Neural crest cell (in vitro differentiated cells): ENCODE results near the gene DNAH3. TPM values are rescaled to one million over a fixed set of nuclear protein-coding genes. Genes with fewer than 3 reads are reported as not detected.
"Not testable (repeated sequence)": the region's sequence is repeated elsewhere in the genome, so short reads cannot be mapped to it uniquely, and the experiment has no call there.

Experiments
- DNase-seq: peaks from one replicate; pipeline ENCODE4 v3.0.0; 2021; ENCODE audit warnings: low read depth, mixed read lengths, low spot score
- H3K27ac Mint-ChIP-seq: one replicate; pipeline ENCODE4 v1.8.0; 2021; ENCODE audit warnings: mild to moderate bottlenecking, mixed read lengths; ENCODE audit not compliant: unreplicated experiment
- H3K27me3 Mint-ChIP-seq: 2 replicates; pipeline ENCODE4 v1.8.0; 2021; ENCODE audit warnings: low read depth, mild to moderate bottlenecking, mixed read lengths
- H3K36me3 Mint-ChIP-seq: 2 replicates; pipeline ENCODE4 v1.8.0; 2021; ENCODE audit warnings: low read depth, mild to moderate bottlenecking, mixed read lengths
- H3K4me1 Mint-ChIP-seq: 2 replicates; pipeline ENCODE4 v1.8.0; 2021; ENCODE audit warnings: mixed read lengths
- H3K4me3 Mint-ChIP-seq: one replicate; pipeline ENCODE4 v1.8.0; 2021; ENCODE audit warnings: mild to moderate bottlenecking, mixed read lengths
- H3K9me3 Mint-ChIP-seq: 2 replicates; pipeline ENCODE4 v1.8.0; 2021; ENCODE audit warnings: mixed read lengths
- CTCF ChIP-seq: fragments of 200-600 bp; sonication (generic); conservative IDR thresholded peaks from 2 replicates; pipeline ENCODE4 v1.5.0; 2021; ENCODE audit warnings: antibody characterized with exemption, mild to moderate bottlenecking
- total RNA-seq: library from RNA; stranded (reverse); gene quantifications from 2 replicates; pipeline ENCODE4 v1.2.1, GENCODE V29; 2021

The DNAH3 gene
- total RNA-seq, 1 donor from 2014 or later: 0.07 TPM

- TF ChIP-seq CTCF: no peak
- H3K4me3 Mint-ChIP-seq: no peak overlapping the region
- DNase-seq: no peak
- no peaks in the 10 kb centered on the region for H3K27me3 Mint-ChIP-seq
- no peaks in the 10 kb centered on the region for H3K4me1 Mint-ChIP-seq
- no peak overlapping the region for H3K27ac Mint-ChIP-seq
- no peaks in the 10 kb centered on the region for H3K36me3 Mint-ChIP-seq
- H3K9me3 Mint-ChIP-seq: no peaks in the 10 kb centered on the region
These were observed 80.1 kb downstream of the DNAH3 start for GRCh38 chr16:21070564-21070963.

- TF ChIP-seq CTCF: no peak
- H3K9me3 Mint-ChIP-seq: no peaks in the 10 kb centered on the region
- no peaks in the 10 kb centered on the region for H3K4me1 Mint-ChIP-seq
- no peak overlapping the region for H3K4me3 Mint-ChIP-seq
- no peaks in the 10 kb centered on the region for H3K27me3 Mint-ChIP-seq
- H3K36me3 Mint-ChIP-seq: no peaks in the 10 kb centered on the region
- no peak overlapping the region for H3K27ac Mint-ChIP-seq
- no peak for DNase-seq
These were observed 80.7 kb downstream of the DNAH3 start for GRCh38 chr16:21069986-21070385.

- Mint-ChIP-seq H3K36me3 (no peaks in the 10 kb centered on the region), H3K4me1 (no peaks in the 10 kb centered on the region), H3K27ac (no peak overlapping the region), H3K9me3 (no peaks in the 10 kb centered on the region), H3K27me3 (peaks cover 3% of the 10 kb centered on the region), H3K4me3 (no peak overlapping the region)
- no peak for DNase-seq
- TF ChIP-seq CTCF: no peak
These were observed 86.4 kb downstream of the DNAH3 start for GRCh38 chr16:21064203-21064602.

GRCh38 chr16:21063314-21063713 is 87.3 kb downstream of the DNAH3 start:
- DNase-seq, H3K9me3 Mint-ChIP-seq, H3K4me3 Mint-ChIP-seq, H3K27ac Mint-ChIP-seq, H3K4me1 Mint-ChIP-seq, H3K27me3 Mint-ChIP-seq, H3K36me3 Mint-ChIP-seq: not testable (repeated sequence)

- no peaks in the 10 kb centered on the region for H3K9me3 Mint-ChIP-seq
- no peaks in the 10 kb centered on the region for H3K4me1 Mint-ChIP-seq
- peaks cover 21% of the 10 kb centered on the region for H3K27me3 Mint-ChIP-seq
- H3K4me3 Mint-ChIP-seq: no peak overlapping the region
- H3K36me3 Mint-ChIP-seq: no peaks in the 10 kb centered on the region
- no peak for TF ChIP-seq CTCF
- no peak for DNase-seq
- H3K27ac Mint-ChIP-seq: no peak overlapping the region
These were observed 90.6 kb downstream of the DNAH3 start for GRCh38 chr16:21060027-21060510.

GRCh38 chr16:21057875-21058274 is 92.8 kb downstream of the DNAH3 start:
- Mint-ChIP-seq H3K27me3 (peaks cover 29% of the 10 kb centered on the region), H3K27ac (no peak overlapping the region), H3K36me3 (no peaks in the 10 kb centered on the region), H3K4me1 (no peaks in the 10 kb centered on the region), H3K9me3 (no peaks in the 10 kb centered on the region), H3K4me3 (no peak overlapping the region)
- no peak for DNase-seq
- TF ChIP-seq CTCF: no peak
